Measurements from ENCODE around the gene FBXL3.

GRCh38 chr13:77053192-77053591, 26.2 kb upstream of the FBXL3 start:
- TF ChIP-seq CTCF (IDR thresholded peaks at IDR 0.05) (no peak), EP300 (IDR thresholded peaks at IDR 0.05) (no peak), ZSCAN20 (CRISPR knock-in tag; IDR thresholded peaks at IDR 0.05) (no peak), MAFK (IDR thresholded peaks at IDR 0.05; ENCODE audit: partially characterized antibody) (no peak), BHLHE40 (IDR thresholded peaks at IDR 0.05; ENCODE audit: low read depth, low read length) (no peak), POLR2AphosphoS2 (conservative IDR thresholded peaks at IDR 0.05; ENCODE audit: low read length) (no peak), POLR2A (IDR thresholded peaks at IDR 0.05; ENCODE audit: low read length) (no peak), HOXA7 (CRISPR knock-in tag; IDR thresholded peaks at IDR 0.05) (no peak), SMC3 (IDR thresholded peaks at IDR 0.05) (no peak)
